Memory B cell (primary cell): ENCODE data around the gene ANO2.

Experiments used
- ATAC-seq: fragments of 150-1000 bp; cut with Tn5 transposase; 2 replicates; pipeline ENCODE4 v1.10.0; 2021; ENCODE audit warnings: low read depth, mild to moderate bottlenecking, moderate library complexity
- DNase-seq, 2 donors: peaks; one replicate each; pipeline ENCODE4 v3.0.0; 2022; ENCODE audit warnings: low spot score in 2 of 2
- H3K27ac Mint-ChIP-seq: one replicate; pipeline ENCODE4 v1.8.0; 2022; ENCODE audit warnings: mild to moderate bottlenecking, moderate library complexity, mixed read lengths
- H3K27me3 Mint-ChIP-seq: one replicate; pipeline ENCODE4 v1.8.0; 2022; ENCODE audit warnings: mixed read lengths
- H3K36me3 Mint-ChIP-seq: one replicate; pipeline ENCODE4 v1.8.0; 2022; ENCODE audit warnings: mild to moderate bottlenecking, mixed read lengths
- H3K4me1 Mint-ChIP-seq: one replicate; pipeline ENCODE4 v1.8.0; 2022; ENCODE audit warnings: mixed read lengths
- H3K4me3 Mint-ChIP-seq: one replicate; pipeline ENCODE4 v1.8.0; 2022; ENCODE audit warnings: mild to moderate bottlenecking, moderate library complexity, mixed read lengths
- H3K9me3 Mint-ChIP-seq: one replicate; pipeline ENCODE4 v1.8.0; 2022; ENCODE audit warnings: mixed read lengths

The ANO2 gene

DNA sequence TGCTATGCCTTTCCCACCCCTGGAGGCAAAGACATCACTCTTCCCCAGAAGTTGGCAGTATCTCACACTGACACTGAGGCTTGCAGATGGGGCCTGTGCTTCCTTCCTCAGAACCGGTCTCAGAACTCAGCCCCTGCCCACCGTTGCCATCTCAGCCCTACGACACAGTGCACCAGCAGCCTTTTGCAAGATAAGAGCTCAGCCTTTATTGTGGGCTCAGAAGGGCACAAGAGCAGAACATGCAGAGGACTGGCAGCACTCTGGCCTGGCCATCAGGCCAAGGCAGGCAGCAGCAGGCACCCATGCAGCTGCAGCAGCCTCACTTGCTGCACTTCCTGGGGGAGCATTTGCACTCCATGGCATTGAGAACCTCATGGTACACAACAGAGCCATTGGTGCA, 3.6 kb upstream of the ANO2 start:
- H3K9me3 Mint-ChIP-seq: no peaks in the 10 kb centered on the region

DNA sequence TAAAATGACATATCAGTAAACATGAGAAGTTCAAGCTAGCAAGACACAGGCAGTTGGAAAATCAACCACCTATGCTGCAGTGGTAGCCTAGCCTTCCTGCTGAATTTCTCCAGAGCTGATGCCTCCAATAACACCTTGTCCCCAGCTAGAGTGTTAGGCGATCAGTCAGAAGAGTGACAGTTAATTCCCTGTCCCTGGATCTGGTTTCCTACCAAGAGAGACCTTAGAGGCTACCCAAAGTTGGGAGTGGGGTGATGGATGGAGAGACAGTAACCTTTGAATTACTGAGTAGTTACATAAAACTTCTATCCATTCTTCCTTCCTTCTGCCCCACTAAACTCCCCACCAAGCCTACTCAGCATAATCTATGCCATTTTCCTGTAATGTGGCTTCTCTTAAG, 1.9 kb upstream of the ANO2 start:
- Mint-ChIP-seq H3K27ac (no peak overlapping the region), H3K4me1 (peaks cover 3% of the 10 kb centered on the region), H3K27me3 (peaks cover 31% of the 10 kb centered on the region), H3K36me3 (no peaks in the 10 kb centered on the region), H3K9me3 (no peaks in the 10 kb centered on the region), H3K4me3 (no peak overlapping the region)
- DNase-seq: no peak
- ATAC-seq: no peak

More for the DNA sequence above, 3.6 kb upstream of the ANO2 start:
- ATAC-seq: no peak
- Mint-ChIP-seq H3K4me3 (no peak overlapping the region), H3K36me3 (no peaks in the 10 kb centered on the region), H3K4me1 (peaks cover 3% of the 10 kb centered on the region), H3K27me3 (peaks cover 33% of the 10 kb centered on the region), H3K27ac (no peak overlapping the region)
- DNase-seq: no peak

DNA sequence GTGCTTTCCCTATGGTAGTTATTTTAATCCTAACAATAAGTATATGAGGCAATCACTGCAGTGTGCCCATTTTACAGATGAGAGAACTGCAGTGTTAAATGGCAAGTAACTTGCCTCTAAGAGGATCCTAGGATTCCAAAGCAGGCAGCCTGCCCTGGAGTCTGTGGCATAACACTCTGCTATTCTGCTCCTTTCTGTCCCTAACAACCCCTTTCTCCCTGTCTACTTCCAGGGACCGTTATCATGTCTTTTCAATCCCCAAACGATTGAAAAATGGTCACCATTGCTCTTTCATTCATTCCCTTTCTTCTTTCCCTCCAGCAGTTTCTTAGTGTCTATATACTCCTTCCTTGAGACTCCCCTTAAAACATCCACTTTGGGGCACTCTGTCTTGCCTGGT, 1.3 kb upstream of the ANO2 start:
- Mint-ChIP-seq H3K36me3 (no peaks in the 10 kb centered on the region), H3K27me3 (peaks cover 32% of the 10 kb centered on the region), H3K9me3 (no peaks in the 10 kb centered on the region), H3K4me1 (peaks cover 3% of the 10 kb centered on the region), H3K27ac (no peak overlapping the region), H3K4me3 (no peak overlapping the region)
- no peak for ATAC-seq
- DNase-seq: no peak

DNA sequence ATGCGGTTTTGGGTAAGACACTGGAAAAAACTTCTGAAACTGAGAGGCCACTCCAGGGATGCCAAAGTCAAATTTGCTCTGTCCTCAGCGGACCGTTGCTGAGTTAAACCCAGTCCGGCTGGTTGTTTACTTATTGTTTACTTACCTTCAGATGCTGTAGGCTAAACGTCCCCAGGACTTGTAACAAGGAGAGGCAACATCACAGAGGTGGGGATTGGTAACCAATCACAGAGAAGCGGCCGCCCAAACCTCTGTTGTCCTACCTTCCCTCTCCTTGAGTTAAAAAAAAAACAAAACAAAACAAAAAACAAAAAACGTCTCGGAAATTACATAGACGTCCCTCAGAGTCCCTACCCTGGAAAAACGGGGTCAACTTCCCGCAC, 380 bp downstream of the ANO2 start:
- DNase-seq: no peak

DNA sequence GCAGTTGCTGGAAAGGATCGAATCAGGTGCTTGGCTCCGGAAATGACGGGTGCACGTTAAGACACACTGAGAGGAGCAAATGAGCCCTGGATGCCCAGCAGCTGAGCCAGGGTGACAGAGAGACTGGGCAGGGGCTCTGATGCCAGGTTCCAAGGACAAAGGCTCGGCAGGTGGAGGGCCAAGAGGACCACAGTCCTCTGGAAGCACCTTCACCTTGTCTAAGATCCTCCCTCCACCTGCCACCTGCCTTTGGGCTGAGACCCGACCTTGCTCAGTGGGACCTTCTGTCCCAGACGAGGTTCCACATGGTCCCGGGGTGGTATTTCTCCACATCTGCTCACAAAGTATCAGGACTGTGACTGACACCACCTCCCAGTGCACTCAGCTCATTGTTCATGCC, 1.0 kb downstream of the ANO2 start:
- DNase-seq (no peak), ATAC-seq (no peak)
- Mint-ChIP-seq H3K9me3 (no peaks in the 10 kb centered on the region), H3K27ac (no peak overlapping the region), H3K36me3 (no peaks in the 10 kb centered on the region), H3K4me3 (no peak overlapping the region), H3K27me3 (peaks cover 38% of the 10 kb centered on the region), H3K4me1 (peaks cover 3% of the 10 kb centered on the region)

More for the DNA sequence above, 380 bp downstream of the ANO2 start:
- no peaks in the 10 kb centered on the region for H3K9me3 Mint-ChIP-seq
- peaks cover 3% of the 10 kb centered on the region for H3K4me1 Mint-ChIP-seq
- H3K27ac Mint-ChIP-seq: no peak overlapping the region
- H3K27me3 Mint-ChIP-seq: peaks cover 36% of the 10 kb centered on the region
- no peak for ATAC-seq
- no peaks in the 10 kb centered on the region for H3K36me3 Mint-ChIP-seq
- no peak overlapping the region for H3K4me3 Mint-ChIP-seq

DNA sequence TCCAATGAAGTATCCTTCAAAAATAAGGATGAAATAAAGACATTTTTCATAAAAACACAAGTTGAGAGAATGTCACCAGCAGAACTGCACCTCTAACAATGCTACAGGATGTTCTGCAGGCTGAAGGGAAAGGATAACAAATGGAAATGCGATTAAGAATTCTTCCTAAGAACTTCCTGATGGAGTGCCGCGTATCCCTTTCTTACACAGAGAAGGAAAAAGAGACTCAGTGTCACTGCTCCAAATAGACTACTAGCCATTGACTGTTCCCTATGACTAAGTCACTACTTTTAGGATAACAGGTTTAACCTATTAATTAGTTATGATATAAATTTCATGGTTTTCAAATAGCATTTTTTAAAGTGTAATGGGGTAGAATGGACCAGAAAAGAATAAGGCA, 3.2 kb downstream of the ANO2 start:
- H3K4me1 Mint-ChIP-seq: peaks cover 3% of the 10 kb centered on the region
- H3K4me3 Mint-ChIP-seq: no peak overlapping the region
- H3K36me3 Mint-ChIP-seq: no peaks in the 10 kb centered on the region
- ATAC-seq (no peak), DNase-seq (no peak)
- peaks cover 34% of the 10 kb centered on the region for H3K27me3 Mint-ChIP-seq
- H3K9me3 Mint-ChIP-seq: no peaks in the 10 kb centered on the region
- H3K27ac Mint-ChIP-seq: no peak overlapping the region

DNA sequence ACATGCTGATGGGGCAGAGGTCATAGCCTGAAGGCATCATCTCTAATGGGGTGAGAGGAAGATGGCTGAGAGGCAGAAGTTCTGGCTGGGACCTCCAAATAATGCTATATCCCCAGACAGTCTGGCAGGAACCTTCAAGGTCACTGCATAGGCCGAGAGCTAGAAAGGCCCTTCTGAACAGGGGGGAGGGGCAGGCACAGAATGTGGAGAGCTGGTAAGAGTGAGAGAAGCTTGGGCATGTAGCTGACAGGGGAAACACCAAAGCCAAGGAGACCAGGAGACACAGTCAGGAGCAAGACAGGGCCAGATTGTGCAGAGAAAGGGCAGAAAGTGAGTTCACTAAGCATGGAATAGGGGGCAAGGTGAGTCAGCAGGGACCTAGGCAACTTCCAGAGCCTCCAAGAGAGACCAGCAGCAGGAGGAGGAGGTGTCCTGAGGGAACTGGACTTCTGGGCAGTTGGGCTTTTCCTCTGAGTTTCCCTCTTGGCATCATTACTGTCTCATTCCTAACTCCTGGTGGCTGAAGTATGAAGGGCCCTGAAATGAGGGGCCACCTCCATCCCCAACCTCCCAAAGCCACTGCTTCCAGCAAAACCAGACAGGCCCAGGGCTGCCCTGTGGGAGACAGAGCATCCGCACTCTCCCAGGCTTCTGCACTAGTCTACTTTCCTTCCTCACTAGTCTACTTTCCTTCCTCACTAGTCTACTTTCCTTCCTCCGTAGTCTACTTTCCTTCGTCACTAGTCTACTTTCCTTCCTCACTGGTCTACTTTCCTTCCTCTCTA, 17.1 kb downstream of the ANO2 start:
- no peak overlapping the region for H3K4me3 Mint-ChIP-seq
- peaks cover 27% of the 10 kb centered on the region for H3K27me3 Mint-ChIP-seq
- H3K36me3 Mint-ChIP-seq: no peaks in the 10 kb centered on the region
- H3K9me3 Mint-ChIP-seq: peaks cover 2% of the 10 kb centered on the region
- no peaks in the 10 kb centered on the region for H3K4me1 Mint-ChIP-seq
- ATAC-seq (no peak), DNase-seq (no peak)
- H3K27ac Mint-ChIP-seq: no peak overlapping the region

DNA sequence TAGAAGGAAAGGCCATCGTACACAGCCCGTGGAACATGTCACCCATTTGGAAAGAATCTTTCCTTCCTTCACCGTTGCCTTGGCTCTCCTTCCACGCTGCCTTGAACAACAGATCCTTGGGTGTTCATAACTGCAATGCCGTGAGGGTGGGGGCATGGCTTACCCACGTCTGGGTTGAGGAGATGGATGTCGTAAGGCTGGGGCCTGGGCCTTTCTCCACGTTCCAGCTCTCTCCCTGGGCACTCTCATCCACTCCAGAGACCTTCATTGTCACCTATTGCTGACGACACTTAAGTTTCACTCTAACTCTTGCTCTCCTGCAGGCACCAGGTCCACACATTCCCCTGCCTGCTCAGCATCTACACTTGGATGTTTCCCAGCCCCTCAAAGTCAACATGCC, 19.4 kb downstream of the ANO2 start:
- Mint-ChIP-seq H3K4me3 (no peak overlapping the region), H3K27ac (no peak overlapping the region), H3K36me3 (no peaks in the 10 kb centered on the region), H3K27me3 (peaks cover 23% of the 10 kb centered on the region), H3K9me3 (no peaks in the 10 kb centered on the region), H3K4me1 (no peaks in the 10 kb centered on the region)
- no peak for ATAC-seq
- no peak for DNase-seq

DNA sequence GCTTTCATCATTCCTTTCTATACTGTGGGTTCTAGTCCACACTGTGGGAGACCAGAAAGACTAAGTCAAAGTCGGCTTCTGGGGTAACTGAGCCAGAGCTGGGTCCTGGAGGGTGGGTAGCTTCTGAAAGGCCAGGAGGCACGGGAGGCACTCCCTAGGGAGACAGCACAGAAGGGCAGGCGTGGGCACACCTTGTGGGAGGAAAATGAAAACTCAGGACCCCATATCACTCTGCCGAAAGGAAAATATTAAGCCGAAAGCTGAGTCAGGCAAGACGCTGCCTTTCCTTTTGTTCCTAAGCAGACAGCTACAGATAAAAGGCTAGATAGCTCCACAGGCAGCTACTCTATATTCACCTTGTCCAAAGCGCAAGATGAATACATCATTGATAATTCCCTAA, 20.7 kb downstream of the ANO2 start:
- no peak for DNase-seq
- no peaks in the 10 kb centered on the region for H3K36me3 Mint-ChIP-seq
- no peaks in the 10 kb centered on the region for H3K4me1 Mint-ChIP-seq
- H3K4me3 Mint-ChIP-seq: no peak overlapping the region
- H3K27ac Mint-ChIP-seq: no peak overlapping the region
- peaks cover 22% of the 10 kb centered on the region for H3K27me3 Mint-ChIP-seq
- ATAC-seq: no peak
- no peaks in the 10 kb centered on the region for H3K9me3 Mint-ChIP-seq

DNA sequence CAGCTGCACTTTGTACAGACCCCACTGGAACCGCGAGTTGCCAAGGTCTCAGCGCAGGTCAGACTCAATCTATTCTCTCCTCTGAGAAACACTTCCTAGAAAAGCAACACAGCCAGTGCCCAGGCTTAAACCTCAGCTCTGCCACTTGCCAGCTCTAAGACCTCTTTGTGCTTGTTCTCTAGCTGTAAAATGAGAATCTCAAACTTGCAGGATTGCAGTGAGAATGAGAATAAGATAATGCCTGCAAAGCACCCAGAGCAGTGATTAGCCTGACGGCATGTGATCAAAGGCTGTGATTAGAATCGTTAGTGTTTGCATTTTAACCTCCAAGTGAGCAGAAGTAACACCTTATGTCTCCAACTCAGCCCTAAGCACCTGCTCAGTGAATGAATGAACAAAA, 21.3 kb downstream of the ANO2 start:
- no peak overlapping the region for H3K4me3 Mint-ChIP-seq
- no peak overlapping the region for H3K27ac Mint-ChIP-seq
- ATAC-seq (no peak), DNase-seq (no peak)
- H3K9me3 Mint-ChIP-seq: no peaks in the 10 kb centered on the region
- no peaks in the 10 kb centered on the region for H3K4me1 Mint-ChIP-seq
- peaks cover 25% of the 10 kb centered on the region for H3K27me3 Mint-ChIP-seq
- no peaks in the 10 kb centered on the region for H3K36me3 Mint-ChIP-seq

DNA sequence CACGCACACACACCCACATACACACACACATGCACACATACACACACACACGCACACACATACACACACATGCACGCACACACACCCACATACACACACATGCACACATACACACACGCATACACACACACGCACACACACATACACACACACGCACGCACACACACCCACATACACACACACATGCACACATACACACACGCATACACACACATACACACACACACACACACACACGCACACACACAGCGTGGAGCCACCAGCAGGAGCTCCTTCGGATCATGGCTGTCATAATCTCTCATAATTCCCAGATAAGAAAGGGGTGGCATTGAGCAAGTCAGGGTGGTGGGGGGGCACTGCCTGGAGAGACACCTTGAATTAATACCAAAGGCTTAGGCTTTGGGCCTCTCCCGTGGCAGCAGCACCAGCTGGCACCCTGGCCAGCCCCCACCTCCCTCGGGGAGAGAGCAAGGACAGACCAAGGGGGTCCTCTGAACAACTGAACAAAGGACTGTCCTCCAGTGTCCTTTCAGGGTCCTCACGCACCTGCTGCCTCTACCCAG, 21.9 kb downstream of the ANO2 start:
- Mint-ChIP-seq H3K27ac (no peak overlapping the region), H3K4me1 (no peaks in the 10 kb centered on the region), H3K27me3 (peaks cover 26% of the 10 kb centered on the region), H3K36me3 (no peaks in the 10 kb centered on the region), H3K4me3 (no peak overlapping the region), H3K9me3 (no peaks in the 10 kb centered on the region)
- no peak for DNase-seq
- no peak for ATAC-seq

DNA sequence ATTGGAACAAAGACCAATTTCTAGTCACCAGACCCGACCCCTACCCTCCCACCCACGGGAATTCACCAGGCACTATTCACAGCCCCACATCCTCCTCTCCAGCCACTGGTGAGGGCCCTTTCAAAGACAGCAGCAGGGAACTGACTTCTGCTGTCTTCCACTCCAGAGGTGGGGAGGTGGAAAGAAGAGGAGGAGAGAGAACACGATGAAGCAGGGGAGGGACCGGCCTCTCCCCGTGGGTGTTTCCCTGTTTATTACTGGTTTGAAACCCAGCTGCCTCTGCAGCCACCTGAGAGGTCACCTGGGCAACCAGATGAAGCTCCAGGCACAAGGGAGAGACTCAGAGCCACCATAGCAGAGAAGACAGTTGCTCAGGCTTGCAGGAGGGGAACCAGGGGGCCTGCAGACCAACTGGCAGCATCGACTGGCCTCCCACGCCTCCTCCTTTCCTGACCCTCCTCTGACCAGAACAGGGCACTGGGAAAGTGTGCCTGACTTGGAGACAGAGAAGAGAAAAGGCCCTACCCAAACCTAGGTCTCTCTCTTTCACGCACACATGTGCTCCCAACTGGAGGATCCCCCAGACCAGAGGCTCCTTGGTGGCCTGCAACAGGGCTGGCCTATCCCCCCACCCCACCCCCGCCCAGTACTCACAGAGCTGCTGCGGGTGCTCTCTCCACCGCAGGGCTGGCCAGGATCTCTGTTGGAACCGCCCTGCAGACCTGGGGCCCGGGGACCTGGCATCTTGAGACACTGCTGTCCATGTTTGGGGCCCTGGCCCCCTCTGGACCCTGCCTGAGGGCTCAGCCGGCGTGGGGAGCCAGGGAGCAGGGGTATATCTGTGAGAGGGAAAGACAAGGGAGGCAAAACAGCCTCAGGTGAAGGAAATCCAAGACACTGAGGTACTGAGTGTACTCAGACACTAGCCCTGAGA, 22.8 kb downstream of the ANO2 start:
- ATAC-seq: no peak
- H3K4me3 Mint-ChIP-seq: no peak overlapping the region
- no peaks in the 10 kb centered on the region for H3K4me1 Mint-ChIP-seq
- H3K36me3 Mint-ChIP-seq: no peaks in the 10 kb centered on the region
- H3K27ac Mint-ChIP-seq: no peak overlapping the region
- H3K27me3 Mint-ChIP-seq: peaks cover 19% of the 10 kb centered on the region
- H3K9me3 Mint-ChIP-seq: no peaks in the 10 kb centered on the region
- no peak for DNase-seq

DNA sequence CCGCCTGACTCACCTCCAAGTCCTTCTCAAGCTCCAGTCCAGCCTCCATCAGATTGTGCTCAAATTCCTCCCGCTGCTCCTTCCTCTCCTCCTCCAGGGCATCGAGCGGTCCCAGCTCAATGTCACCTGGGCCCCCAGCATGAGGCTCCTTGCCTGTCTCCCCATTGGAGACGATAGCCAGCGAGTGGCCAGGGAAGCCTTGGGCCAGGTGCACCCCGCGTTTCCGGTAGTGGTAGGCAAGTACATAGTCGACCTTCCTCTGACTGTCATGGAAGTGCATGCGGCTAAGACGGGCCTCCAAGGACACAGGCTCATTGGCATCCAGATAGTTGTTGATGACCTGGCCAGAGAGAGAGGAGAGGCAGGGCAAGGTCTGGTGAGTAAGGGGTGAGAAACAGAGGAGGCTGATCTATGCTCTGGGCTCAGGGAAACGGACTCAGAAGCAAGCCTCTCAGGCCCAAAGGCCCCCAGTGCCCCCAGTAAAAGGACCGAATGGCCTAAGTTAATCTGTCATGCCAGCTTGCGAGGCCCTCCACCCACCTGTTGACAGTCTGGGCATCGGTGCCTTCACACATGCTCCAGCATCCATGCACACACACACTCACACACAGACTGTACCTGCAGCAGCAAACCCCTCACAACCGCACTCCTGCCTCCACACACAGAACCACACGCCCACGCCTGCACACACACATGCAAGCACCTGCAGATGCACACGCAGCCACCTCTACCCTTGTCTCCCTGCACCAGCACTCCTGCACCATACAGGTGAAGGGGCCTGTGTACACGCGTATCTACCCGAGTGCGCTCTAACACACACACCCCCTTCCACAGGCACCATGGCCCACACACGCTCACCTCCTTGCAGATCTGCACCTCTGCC, 23.8 kb downstream of the ANO2 start:
- no peaks in the 10 kb centered on the region for H3K4me1 Mint-ChIP-seq
- no peaks in the 10 kb centered on the region for H3K9me3 Mint-ChIP-seq
- H3K27me3 Mint-ChIP-seq: peaks cover 17% of the 10 kb centered on the region
- H3K36me3 Mint-ChIP-seq: no peaks in the 10 kb centered on the region
- DNase-seq (no peak), ATAC-seq (no peak)
- no peak overlapping the region for H3K27ac Mint-ChIP-seq
- H3K4me3 Mint-ChIP-seq: no peak overlapping the region
